HG03066 (cell line): ENCODE measurements around the gene AGBL1.

Source experiments
- ATAC-seq: cut with Tn5 transposase; IDR thresholded peaks from one replicate; pipeline ENCODE4 v1.9.1; 2021; ENCODE audit warnings: low read depth; ENCODE audit not compliant: unreplicated experiment

Gene AGBL1

GRCh38 chr15:86231864-86232721, 152.4 kb downstream of the AGBL1 start:
- ATAC-seq: peak; percentile 54

DNA sequence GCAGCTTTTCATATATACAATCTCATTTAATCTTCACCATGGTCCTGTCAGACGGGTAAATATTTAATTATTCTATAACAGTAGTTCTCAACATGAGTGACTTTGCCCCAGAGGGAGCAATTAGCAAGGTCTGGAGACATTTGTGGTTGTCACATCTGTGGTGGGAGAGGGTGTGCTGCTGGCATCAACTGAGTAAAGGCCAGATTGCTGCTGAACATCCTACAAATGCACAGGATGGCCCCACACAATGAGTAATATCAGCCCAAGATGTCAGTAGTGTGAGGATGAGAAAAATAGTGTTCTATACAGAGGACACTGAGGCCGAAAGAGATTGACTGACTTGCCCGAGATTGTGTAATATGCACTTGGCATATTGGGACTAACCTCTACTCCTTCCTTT, 156.0 kb downstream of the AGBL1 start:
- no peak for ATAC-seq

DNA sequence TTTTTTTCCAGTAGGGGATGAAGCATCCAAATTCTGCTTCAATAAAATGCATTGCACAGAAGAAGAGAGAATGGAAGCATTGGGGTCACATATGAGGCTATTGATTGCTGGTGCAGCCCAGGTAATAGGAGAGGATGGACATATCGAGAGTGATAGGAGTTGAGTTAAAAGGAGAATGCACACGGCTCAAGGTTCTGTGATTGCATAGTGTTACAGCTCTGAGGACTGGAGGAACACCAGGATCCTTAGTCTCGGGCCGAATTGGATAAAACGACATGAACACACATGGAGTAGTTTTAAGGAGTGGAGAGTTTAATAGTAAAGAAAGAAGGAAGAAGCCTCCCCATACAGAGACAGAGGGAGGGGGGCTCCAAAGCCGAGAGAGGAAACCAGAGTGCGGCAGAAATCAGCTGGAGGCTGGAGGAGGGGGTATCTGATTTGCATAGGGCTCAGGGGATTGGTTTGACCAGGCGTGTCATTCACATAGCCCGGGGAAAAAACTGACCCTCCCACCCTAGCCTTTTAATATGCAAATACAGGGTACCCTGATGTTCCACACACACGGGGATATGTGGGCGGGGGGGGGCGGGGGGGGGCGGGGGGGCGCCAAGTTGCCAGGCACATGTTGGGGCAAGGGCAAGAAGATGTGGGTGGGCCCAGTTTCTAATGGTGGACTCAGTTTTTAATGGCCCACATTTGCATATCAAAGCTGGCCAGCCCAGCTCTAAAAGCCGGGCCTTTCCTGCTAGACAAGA, 156.9 kb downstream of the AGBL1 start:
- no peak for ATAC-seq

DNA sequence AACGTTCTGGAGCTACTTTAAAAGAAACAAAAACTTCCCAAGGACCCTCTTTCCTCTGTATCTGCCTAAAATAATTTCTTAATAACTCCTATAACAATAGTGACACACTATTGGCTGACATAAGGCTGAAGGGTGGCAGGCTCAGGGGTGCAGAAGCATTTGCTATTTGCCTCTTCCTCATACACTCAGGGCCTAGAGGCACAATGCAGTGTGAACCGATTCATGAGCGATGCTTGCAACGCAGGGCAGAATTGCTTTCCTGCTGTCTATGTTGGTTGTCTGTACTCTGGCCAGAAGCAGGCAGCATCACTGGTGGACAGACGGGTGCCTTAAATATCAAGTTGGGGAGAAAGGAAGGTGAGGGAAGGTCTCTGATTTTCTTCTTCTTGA, 157.4 kb downstream of the AGBL1 start:
- no peak for ATAC-seq

GRCh38 chr15:86247249-86247955, 167.7 kb downstream of the AGBL1 start:
- no peak for ATAC-seq

DNA sequence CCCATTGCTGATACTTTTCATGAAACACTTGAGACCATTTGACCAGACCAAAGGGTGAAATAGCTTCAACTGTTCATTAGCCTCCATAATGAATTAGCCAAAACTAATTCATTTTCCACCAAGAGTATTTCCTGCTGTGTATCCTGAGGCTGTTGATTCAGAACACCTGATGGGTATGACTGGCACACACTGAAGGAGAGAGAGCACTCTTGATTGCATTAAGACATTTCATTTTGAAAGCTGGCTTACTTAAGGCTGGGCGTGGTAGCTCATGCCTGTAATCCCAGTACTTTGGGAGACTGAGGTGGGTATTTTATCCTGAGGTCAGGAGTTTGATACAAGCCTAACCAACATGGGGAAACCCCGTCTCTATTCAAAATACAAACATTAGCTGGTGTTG, 175.6 kb downstream of the AGBL1 start:
- no peak for ATAC-seq

- ATAC-seq: no peak
Observed at GRCh38 chr15:86256628-86257027, 177.0 kb downstream of the AGBL1 start.

DNA sequence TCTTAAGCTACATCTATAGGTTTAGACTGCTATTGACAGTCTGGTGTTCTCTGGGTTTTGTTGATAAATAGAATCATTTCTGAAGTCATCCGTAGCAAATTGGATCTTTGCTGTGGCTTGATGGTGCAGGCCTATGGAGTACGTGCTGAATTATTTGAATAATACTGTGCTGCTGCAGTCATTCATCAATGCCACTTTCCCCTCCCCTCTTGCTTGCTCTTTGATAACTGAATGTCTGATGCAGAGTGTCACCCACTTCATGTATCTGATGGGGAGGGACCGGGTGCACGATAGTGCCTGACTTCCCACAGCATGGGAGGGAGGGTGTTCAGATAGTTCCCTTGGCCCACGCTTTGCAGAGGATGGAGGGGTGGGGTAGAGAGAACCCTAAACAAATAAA, 179.9 kb downstream of the AGBL1 start:
- ATAC-seq: no peak

DNA sequence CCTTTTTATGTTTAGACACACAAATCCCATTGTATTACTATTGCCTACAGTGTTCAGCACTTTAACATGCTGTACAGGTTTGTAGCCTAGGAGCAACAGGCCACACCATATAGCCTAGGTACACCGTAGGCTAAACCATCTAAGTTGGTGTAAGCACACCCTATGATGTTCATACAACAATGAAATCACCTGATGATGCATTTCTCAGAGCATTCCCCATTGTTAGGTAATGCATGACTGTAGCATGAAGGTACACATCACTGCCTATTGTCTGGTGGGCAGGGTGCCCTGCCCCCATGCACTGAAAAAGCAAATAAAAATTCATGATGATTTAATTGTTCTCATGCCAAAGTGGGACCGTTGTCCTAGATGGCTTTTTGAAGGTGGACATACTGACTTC, 183.6 kb downstream of the AGBL1 start:
- no peak for ATAC-seq

GRCh38 chr15:86266896-86267484, 187.3 kb downstream of the AGBL1 start:
- no peak for ATAC-seq

DNA sequence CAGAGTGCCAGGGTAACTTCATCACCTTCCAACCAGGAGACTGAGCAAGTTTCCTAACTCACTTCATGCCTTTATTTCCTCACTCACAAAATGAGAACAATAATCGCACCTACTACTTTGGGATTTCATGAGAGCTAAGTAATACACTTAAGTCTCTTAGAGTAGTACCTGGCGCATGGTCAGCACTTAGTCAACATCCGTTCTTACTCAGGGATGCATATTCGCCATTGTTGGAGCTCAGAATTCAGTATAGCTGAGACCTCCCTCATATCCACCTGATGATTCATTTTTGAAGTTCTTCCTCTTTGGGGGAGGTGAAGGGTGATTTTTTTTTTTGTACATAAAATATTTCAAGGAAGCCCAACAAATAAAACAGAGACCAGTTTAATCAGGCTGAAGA, 188.2 kb downstream of the AGBL1 start:
- ATAC-seq: no peak

DNA sequence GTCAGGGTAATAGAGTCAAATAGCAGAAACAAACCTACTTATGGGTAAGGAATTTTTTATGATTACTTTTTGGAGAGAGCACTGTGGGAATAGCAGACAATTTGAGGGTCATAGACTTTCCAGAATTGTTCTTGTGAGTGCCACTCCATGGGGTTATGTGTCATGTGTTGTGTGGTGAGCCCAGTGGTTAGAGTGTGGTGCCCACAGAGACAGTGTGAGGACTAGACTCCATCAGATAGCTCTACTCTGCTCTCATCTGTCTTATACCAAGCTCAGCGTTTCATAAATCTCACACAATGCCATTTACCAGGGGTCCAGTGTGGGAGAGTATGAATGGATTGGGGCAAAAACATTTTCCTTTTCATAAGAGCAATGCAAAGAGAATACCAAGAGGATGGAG, 188.9 kb downstream of the AGBL1 start:
- ATAC-seq: no peak

- ATAC-seq: no peak
Observed at GRCh38 chr15:86273309-86273708, 193.6 kb downstream of the AGBL1 start.

DNA sequence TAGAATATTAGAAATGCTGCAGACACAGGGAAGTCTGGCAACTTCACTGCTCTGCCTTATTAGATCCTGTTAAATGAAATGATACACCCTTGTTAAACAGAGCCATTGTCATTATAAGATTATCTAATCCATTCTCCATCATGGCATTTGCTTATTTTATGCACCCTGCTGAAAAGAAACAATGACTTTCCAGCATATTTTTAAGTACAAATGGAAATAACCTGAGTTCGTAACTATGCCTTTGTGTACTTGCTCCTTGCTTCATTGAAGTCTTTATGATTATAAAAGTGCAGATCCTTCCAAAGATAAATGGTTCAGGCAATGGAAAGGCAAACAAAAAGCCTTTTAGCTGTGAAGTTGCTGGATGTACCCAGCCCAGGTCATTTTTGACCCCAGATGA, 195.7 kb downstream of the AGBL1 start:
- no peak for ATAC-seq

DNA sequence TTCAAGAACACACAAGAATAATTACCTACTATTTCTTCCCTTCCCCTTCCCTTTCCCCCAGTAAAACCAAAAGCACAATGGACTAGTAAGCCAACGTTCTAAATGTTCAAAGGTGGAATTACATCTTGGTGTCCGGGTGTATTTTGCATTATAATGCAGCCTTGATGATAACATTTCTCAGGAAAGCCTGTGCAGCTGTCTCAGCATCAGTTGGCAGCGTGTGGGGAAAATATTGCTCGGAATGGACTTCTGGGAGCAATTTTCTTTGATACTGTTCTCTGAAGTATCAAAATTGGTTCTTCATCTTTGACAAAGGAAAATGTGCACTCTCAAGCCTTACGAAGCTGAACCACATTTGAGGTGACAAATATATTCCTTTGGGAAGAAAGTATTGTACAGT, 198.9 kb downstream of the AGBL1 start:
- ATAC-seq: no peak

GRCh38 chr15:86284635-86285034, 205.0 kb downstream of the AGBL1 start:
- ATAC-seq: no peak

GRCh38 chr15:86295511-86295910, 215.8 kb downstream of the AGBL1 start:
- no peak for ATAC-seq

- ATAC-seq: no peak
Observed at GRCh38 chr15:86296769-86297168, 217.1 kb downstream of the AGBL1 start.

GRCh38 chr15:86300390-86301125, 220.9 kb downstream of the AGBL1 start:
- no peak for ATAC-seq

DNA sequence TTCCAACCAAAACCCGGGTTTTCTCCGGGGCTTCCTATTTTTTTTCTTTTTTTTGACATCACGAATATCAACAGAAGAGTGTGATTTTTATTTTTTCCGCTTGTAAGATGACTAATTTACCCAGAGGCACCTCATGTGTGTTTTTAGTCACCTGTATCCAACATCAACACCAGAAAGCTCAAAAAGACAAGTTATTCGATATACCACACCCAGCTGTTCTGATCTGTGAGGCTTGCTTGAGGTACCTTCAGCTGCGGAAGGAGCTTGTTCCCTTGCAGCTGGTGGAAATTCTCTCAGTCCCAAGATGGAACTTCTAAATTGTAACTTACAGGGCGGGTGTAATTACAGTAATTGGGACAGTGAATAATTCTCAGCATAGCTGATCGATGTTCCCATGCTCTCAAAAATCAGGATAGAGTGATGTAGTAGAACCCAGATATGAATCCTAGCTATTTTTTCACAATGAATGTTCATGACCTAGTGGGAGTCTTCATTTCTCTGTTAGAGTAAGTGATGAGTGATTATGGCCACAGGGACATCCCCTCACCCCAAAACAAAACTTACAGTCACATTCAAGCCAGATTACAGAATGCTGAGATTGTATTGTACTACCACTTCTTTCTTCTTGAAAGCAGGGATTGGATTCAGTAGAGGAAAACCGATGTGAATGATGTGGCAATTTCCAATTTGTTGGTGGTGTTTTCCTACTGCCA, 232.1 kb downstream of the AGBL1 start:
- ATAC-seq: no peak
